Vagina (tissue), 2 donors: Measurements from ENCODE around the gene SREBF2.

ENCODE experiments used
- CTCF ChIP-seq, 3 experiments: fragments of 450-650 bp in 2 of 3; fragments of 200-600 bp in 1 of 3; sonication (generic) in 1 of 3; IDR thresholded peaks; one replicate each; pipeline ENCODE4 v1.5.1; 2017 to 2019; ENCODE audit warnings: antibody characterized with exemption in 3 of 3, mild to moderate bottlenecking in 2 of 3, moderate library complexity in 2 of 3
- POLR2A ChIP-seq, 2 donors: fragments of 450-650 bp; IDR thresholded peaks; one replicate each; pipeline ENCODE4 v1.6.1; 2017; ENCODE audit warnings: antibody characterized with exemption in 2 of 2, mild to moderate bottlenecking in 2 of 2, moderate library complexity in 2 of 2
- POLR2AphosphoS5 ChIP-seq, 2 donors: sonication (generic); formaldehyde crosslinking; IDR thresholded peaks; one replicate each; pipeline ENCODE4 v1.9.0; 2017; ENCODE audit warnings: antibody characterized with exemption in 2 of 2, mild to moderate bottlenecking in 2 of 2, low read depth in 1 of 2; ENCODE audit not compliant: insufficient read depth in 1 of 2

- TF ChIP-seq CTCF (IDR thresholded peaks at IDR 0.05): no peak
- TF ChIP-seq POLR2A (IDR thresholded peaks at IDR 0.05): no peak
- no peak for TF ChIP-seq POLR2AphosphoS5 (IDR thresholded peaks at IDR 0.05; ENCODE audit: insufficient read depth in 1 of 2, low read depth in 1 of 2)
These were observed 43.4 kb downstream of the SREBF2 start for GRCh38 chr22:41876275-41876674.
